ENCODE measurements around the gene ZNF324.
"Not testable (repeated sequence)": the region's sequence is repeated elsewhere in the genome, so short reads cannot be mapped to it uniquely, and the experiment has no call there.

GRCh38 chr19:58449980-58450379 is 16.9 kb upstream of the ZNF324 start:
- not testable (repeated sequence) for TF ChIP-seq CTCF (IDR thresholded peaks at IDR 0.05; ENCODE audit: insufficient read depth, low read length); POLR2AphosphoS5 (IDR thresholded peaks at IDR 0.05; ENCODE audit: low read depth); GABPA (IDR thresholded peaks at IDR 0.05; ENCODE audit: low read depth); REST (IDR thresholded peaks at IDR 0.05; ENCODE audit: insufficient replicate concordance, low read depth)

Measured in HL-60 (cell line).